Activated CD8-positive, alpha-beta T cell treated with anti-CD3 and anti-CD28 coated beads, Interleukin-2, amount 10 ng/mL, durations not matched to agents 7 days and 5 days (primary cell): ENCODE data around the gene PLEKHA6. TPM values are rescaled to one million over a fixed set of nuclear protein-coding genes. Genes with fewer than 3 reads are reported as not detected.

Source experiments
- ATAC-seq: fragments of 150-1000 bp; cut with Tn5 transposase; one replicate; pipeline ENCODE4 v1.10.0; 2021; ENCODE audit warnings: moderate library complexity
- CTCF ChIA-PET: fragments of 350-600 bp; sonication (Branson Sonifier 250); formaldehyde crosslinking; loops from one replicate; lab custom pipeline; 2021; ENCODE audit warnings: antibody characterized with exemption; lab: Charles Lee
- POLR2A ChIA-PET: fragments of 350-600 bp; sonication (Branson Sonifier 250); formaldehyde crosslinking; loops from one replicate; lab custom pipeline; 2021; ENCODE audit warnings: antibody characterized with exemption; lab: Charles Lee
- DNase-seq: peaks from one replicate; pipeline ENCODE4 v3.0.0-alpha.2; 2020
- H3K27ac Mint-ChIP-seq: one replicate; pipeline ENCODE4 v1.8.0; 2021; ENCODE audit warnings: mild to moderate bottlenecking, mixed read lengths
- H3K27me3 Mint-ChIP-seq: one replicate; pipeline ENCODE4 v1.8.0; 2021; ENCODE audit warnings: low read depth, mixed read lengths
- H3K36me3 Mint-ChIP-seq: one replicate; pipeline ENCODE4 v1.8.0; 2021; ENCODE audit warnings: low read depth, mixed read lengths
- H3K4me1 Mint-ChIP-seq: one replicate; pipeline ENCODE4 v1.8.0; 2021; ENCODE audit warnings: low read depth, mixed read lengths
- H3K4me3 Mint-ChIP-seq: one replicate; pipeline ENCODE4 v1.8.0; 2021; ENCODE audit warnings: mild to moderate bottlenecking, mixed read lengths
- H3K9me3 Mint-ChIP-seq: one replicate; pipeline ENCODE4 v1.8.0; 2022; ENCODE audit warnings: mixed read lengths; ENCODE audit not compliant: insufficient read depth
- total RNA-seq, 2 experiments: library from RNA; stranded (reverse); gene quantifications; one replicate each; pipeline ENCODE4 v1.2.3, GENCODE V29; 2021

Gene PLEKHA6
- total RNA-seq, 2 experiments from 2014 or later, result 0.26 to 0.29 TPM

DNA sequence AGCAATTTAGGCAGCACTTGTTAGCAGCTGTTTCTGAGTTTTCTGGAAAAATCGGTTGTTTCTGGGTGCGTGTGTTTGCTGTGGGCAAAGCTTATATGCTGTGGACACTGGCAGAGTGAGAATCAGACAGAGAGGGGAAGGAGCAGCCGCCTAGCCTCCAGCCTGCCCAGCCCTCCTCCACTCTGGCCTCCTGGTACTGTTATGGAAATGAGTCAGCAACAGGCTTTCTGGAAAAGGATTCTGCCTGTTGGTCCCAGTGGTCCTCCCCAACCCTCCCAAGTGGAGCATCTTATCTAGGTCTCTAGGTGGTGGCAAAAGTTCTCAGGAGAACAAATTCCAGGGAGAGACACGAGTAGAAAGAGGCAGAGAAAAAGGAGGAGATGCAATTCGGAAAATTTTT, 103.8 kb downstream of the PLEKHA6 start:
- H3K9me3 Mint-ChIP-seq, result no peaks in the 10 kb centered on the region

DNA sequence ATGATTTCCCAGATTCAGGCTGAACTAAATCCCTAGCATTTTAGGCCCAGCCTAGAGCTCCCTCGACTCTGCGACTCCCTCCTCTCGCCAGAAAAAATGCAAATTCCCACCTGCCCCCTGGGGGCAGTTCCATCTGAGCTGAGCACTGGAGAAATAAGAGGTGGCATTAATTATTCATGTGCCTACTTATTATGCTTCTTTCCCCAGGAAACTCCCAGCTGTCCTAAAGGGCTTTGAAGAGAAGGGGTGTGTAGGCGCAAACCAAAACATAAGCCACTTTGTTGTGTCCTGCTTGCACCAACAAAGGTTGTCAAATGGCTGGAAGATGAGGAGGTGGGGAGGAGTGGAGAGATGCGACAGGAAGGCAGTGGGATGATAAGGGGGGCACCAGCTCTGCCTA, 104.5 kb downstream of the PLEKHA6 start:
- Mint-ChIP-seq H3K27me3 (no peaks in the 10 kb centered on the region), H3K36me3 (no peaks in the 10 kb centered on the region), H3K4me1 (no peaks in the 10 kb centered on the region), H3K9me3 (no peaks in the 10 kb centered on the region), H3K4me3 (no peak overlapping the region), H3K27ac (no peak overlapping the region)
- ChIA-PET POLR2A (no interaction called here), CTCF (interaction anchor here (2.5 kb wide), 1 partner anchor 108 kb away, joined by 18 read pairs; no protein-coding TSS in a partner anchor)
- ATAC-seq (no peak), DNase-seq (no peak)

More for the DNA sequence above, 103.8 kb downstream of the PLEKHA6 start:
- H3K27ac Mint-ChIP-seq, result no peak overlapping the region
- ChIA-PET POLR2A (no interaction called here), CTCF (interaction anchor here (2.5 to 3.1 kb wide), 2 partner anchors 106 to 108 kb away, joined by 18 to 63 read pairs; partner anchors contain the start of gene PLEKHA6)
- no peaks in the 10 kb centered on the region for H3K4me1 Mint-ChIP-seq
- no peaks in the 10 kb centered on the region for H3K27me3 Mint-ChIP-seq
- H3K4me3 Mint-ChIP-seq, result no peak overlapping the region
- DNase-seq (no peak), ATAC-seq (no peak)
- H3K36me3 Mint-ChIP-seq, result no peaks in the 10 kb centered on the region

DNA sequence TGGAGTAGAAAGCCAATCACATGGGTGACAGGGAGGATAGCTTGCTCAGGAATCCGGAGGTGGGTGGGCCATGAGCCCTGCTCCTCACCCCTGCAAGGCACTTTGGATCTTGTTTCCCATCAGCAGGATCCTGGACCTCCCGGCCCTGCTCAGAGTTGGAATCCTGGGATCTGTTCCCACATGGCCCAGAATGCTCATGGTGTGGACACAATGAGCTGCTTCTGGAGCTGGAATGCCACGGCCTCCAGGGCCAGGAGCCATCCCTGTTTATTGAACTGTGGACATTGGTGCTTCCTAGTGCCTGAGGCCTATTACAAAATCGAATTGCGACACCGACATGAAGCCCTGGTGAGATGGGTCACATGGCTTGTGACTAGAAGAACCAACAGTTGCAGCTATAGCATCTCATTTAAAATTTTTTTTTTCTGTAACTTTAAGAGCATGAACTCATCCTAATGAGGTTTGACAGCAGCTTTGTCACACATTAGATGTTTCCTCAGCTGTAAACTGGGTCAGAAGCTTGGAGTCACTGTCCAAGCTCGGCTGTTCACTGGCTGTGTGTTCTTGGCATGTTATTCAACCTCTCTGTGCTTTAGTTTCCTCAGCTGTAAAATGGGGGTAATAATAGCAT, 105.6 kb downstream of the PLEKHA6 start:
- DNase-seq (no peak), ATAC-seq (no peak)
- ChIA-PET POLR2A (interaction anchor here (0.9 kb wide), 1 partner anchor 89 kb away, joined by 3 read pairs; no protein-coding TSS in a partner anchor), CTCF (interaction anchor here (0.7 to 2.5 kb wide), 2 partner anchors 109 to 145 kb away, joined by 3 to 18 read pairs; no protein-coding TSS in a partner anchor)
- Mint-ChIP-seq H3K4me3 (no peak overlapping the region), H3K27ac (no peak overlapping the region), H3K36me3 (no peaks in the 10 kb centered on the region), H3K9me3 (no peaks in the 10 kb centered on the region), H3K27me3 (no peaks in the 10 kb centered on the region), H3K4me1 (no peaks in the 10 kb centered on the region)

DNA sequence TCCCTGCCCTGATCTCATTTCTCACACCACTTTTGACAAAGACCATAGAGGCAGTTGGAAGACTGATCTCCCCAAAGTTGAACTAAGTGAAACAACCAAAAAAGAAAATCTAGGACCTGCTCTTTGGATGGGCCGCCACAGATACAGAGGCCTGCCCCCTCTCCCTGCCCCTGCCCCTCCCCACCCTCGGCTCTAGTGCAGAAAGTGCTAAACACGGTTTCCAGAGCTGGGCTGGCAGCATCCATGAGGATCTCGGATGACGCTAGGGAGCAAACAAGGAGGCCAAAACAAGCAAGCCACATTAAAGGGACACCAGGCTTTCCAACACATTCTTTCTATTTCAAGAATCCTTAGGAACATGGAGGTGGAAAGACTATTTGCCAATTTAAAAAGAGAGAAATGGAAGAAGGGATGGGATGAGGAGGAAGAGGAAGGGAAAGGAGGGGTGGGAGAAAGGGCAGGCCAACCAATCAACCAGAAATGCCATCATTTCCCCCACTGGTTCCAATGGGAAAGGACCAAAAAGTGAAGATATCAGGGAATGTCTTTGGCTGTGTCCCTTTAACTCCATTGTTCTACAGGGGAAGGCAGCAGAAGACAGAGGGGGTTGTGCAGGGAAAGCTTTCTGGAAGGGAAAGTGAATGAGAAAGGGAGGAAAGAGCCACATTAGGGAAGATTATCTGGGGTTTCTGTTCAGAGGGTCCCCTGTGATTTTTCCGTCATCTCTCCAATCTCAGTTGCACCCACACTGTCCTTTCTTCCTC, 107.6 kb downstream of the PLEKHA6 start:
- POLR2A ChIA-PET, result no interaction called here
- Mint-ChIP-seq H3K27me3 (no peaks in the 10 kb centered on the region), H3K4me1 (no peaks in the 10 kb centered on the region), H3K9me3 (no peaks in the 10 kb centered on the region), H3K4me3 (no peak overlapping the region), H3K36me3 (no peaks in the 10 kb centered on the region), H3K27ac (no peak overlapping the region)
- ATAC-seq, result no peak
- CTCF ChIA-PET, result interaction anchor here (1.1 kb wide), 1 partner anchor 147 kb away, joined by 3 read pairs; no protein-coding TSS in a partner anchor
- DNase-seq, result no peak

DNA sequence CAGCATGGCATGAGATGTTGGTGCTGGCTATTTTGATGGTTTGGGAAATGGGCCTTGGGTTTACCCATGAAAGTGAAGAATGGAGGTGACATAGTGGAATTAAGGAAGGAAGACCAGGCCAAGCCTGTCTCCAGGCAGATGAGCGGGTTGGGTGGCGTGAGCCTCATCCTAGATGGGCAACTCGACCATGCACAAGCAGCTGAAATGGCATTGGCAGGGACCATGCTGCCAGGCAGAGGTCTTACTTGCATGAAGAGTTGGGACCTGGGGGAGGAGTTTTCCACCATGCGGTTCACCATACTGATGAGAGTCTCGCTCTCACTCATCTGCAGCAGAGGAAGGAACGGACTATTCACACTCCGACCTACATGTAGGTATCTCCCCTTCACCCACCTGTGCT, 108.4 kb downstream of the PLEKHA6 start:
- ATAC-seq, result no peak
- no peaks in the 10 kb centered on the region for H3K4me1 Mint-ChIP-seq
- no peak overlapping the region for H3K4me3 Mint-ChIP-seq
- H3K36me3 Mint-ChIP-seq, result no peaks in the 10 kb centered on the region
- no peaks in the 10 kb centered on the region for H3K9me3 Mint-ChIP-seq
- DNase-seq, result no peak
- ChIA-PET POLR2A (no interaction called here), CTCF (no interaction called here)
- no peak overlapping the region for H3K27ac Mint-ChIP-seq
- H3K27me3 Mint-ChIP-seq, result no peaks in the 10 kb centered on the region

DNA sequence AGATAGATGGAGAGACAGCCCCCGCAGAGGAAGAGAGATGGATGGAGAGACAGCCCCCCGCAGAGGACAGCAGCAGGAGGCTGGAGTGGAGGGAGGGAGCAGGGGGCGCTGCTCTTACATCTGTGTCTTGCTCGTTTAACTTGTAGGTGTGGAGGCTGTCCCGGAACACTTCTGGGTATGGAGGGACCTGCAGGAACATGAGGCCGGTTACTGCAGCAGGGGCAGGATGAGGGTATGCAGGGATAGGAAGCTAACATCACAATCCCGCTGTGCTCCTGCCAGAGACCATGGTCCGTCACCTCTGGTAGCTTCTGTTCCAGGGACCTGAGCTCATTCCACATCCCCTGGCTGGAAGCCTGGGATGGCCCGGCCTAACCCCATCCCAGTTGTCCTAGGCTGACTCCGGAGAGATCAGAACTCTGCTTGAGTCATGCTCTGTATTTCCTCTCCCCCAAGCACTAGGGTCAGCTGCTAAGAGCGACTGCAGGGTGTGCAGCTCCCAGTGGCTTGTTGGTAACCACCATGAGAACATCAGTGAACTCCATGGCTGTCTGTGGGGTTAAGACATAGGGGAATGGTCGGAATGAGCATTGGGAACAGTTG, 109.2 kb downstream of the PLEKHA6 start:
- CTCF ChIA-PET, result no interaction called here
- H3K27ac Mint-ChIP-seq, result no peak overlapping the region
- no peaks in the 10 kb centered on the region for H3K9me3 Mint-ChIP-seq
- H3K27me3 Mint-ChIP-seq, result no peaks in the 10 kb centered on the region
- DNase-seq (no peak), ATAC-seq (no peak)
- POLR2A ChIA-PET, result no interaction called here
- H3K4me1 Mint-ChIP-seq, result no peaks in the 10 kb centered on the region
- H3K36me3 Mint-ChIP-seq, result no peaks in the 10 kb centered on the region
- no peak overlapping the region for H3K4me3 Mint-ChIP-seq

DNA sequence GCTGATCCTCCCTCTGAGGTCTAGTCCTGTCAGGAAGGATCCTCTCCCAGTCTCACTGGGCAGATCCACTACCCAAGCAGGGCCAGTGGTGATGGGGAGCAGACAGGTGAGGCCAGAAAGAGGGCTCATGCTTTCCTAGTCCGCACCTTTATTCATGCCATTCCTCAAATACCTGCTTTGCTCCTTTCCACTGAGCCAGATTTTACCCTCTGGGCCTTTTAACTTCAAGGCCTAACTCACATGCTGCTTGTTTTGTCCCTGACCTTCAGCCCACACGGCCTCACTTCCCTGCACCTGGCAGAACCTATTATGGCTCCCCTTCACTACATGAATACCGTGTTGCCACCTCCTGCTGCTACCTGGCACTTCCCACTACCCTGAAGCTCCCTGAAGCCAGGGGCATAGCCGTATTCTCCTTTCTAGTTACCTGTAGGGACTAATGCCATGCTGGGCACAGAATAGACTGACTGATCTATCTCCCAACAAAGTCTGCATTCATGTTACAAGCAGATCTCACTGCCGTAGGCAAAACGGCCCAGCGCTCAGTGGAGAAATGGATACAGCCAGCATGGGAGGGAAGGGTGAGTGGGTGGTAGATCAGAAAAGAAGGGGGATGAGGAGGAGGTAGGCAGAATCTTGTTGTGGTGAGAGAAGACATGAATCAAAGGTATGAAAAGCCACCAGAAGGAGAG, 109.8 kb downstream of the PLEKHA6 start:
- ChIA-PET POLR2A (no interaction called here), CTCF (no interaction called here)
- H3K27ac Mint-ChIP-seq, result no peak overlapping the region
- no peaks in the 10 kb centered on the region for H3K9me3 Mint-ChIP-seq
- no peaks in the 10 kb centered on the region for H3K4me1 Mint-ChIP-seq
- no peak for ATAC-seq
- no peak overlapping the region for H3K4me3 Mint-ChIP-seq
- no peak for DNase-seq
- H3K27me3 Mint-ChIP-seq, result no peaks in the 10 kb centered on the region
- no peaks in the 10 kb centered on the region for H3K36me3 Mint-ChIP-seq

DNA sequence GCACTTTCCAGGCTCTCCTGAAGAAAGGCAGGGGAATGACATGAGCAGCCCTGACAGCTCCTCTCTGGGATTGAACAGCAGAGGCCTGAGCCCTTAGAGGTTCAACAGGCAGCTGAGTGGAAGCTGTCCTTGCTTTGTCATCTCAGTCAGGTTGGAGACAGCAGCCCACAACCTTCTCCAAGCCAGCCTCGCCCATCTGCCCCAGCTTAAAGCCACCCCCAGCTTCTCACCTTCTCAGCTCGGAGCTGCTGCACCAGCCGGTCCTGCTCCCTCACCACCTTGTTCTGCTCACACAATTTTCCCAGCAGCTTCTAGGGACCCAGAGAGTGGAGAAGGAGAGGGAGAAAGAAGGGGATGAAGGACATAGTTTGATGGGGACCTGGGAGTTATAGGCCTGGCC, 110.8 kb downstream of the PLEKHA6 start:
- ATAC-seq (no peak), DNase-seq (no peak)
- Mint-ChIP-seq H3K27me3 (no peaks in the 10 kb centered on the region), H3K4me3 (no peak overlapping the region), H3K27ac (no peak overlapping the region), H3K9me3 (no peaks in the 10 kb centered on the region), H3K4me1 (no peaks in the 10 kb centered on the region), H3K36me3 (no peaks in the 10 kb centered on the region)
- ChIA-PET CTCF (interaction anchor here (1.5 kb wide), 1 partner anchor 10 kb away, joined by 7 read pairs; no protein-coding TSS in a partner anchor), POLR2A (interaction anchor here (0.6 kb wide), 1 partner anchor 183 kb away, joined by 3 read pairs; no protein-coding TSS in a partner anchor)

DNA sequence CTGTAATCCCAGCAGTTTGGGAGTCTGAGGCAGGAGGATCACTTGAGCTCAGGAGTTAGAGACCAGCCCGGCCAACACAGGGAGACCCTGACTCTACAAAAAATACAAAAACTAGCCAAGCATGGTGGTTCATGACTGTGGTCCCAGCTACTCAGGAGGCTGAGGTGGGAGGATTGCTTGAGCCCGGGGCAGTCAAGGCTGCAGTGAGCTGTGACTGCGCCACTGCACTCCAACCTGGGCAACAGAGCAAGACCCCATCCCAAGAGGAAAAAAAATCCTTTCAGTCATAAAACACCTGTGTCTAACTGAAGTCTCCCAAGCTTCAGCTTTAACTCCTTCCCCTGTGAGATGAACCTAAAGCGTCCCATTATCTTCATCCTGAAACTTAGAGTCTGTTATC, 112.9 kb downstream of the PLEKHA6 start:
- ATAC-seq, result no peak
- Mint-ChIP-seq H3K4me3 (no peak overlapping the region), H3K9me3 (no peaks in the 10 kb centered on the region), H3K27me3 (no peaks in the 10 kb centered on the region), H3K27ac (no peak overlapping the region), H3K36me3 (no peaks in the 10 kb centered on the region), H3K4me1 (no peaks in the 10 kb centered on the region)
- DNase-seq, result no peak
- ChIA-PET CTCF (interaction anchor here (1.5 kb wide), 1 partner anchor 12 kb away, joined by 3 read pairs; no protein-coding TSS in a partner anchor), POLR2A (no interaction called here)

DNA sequence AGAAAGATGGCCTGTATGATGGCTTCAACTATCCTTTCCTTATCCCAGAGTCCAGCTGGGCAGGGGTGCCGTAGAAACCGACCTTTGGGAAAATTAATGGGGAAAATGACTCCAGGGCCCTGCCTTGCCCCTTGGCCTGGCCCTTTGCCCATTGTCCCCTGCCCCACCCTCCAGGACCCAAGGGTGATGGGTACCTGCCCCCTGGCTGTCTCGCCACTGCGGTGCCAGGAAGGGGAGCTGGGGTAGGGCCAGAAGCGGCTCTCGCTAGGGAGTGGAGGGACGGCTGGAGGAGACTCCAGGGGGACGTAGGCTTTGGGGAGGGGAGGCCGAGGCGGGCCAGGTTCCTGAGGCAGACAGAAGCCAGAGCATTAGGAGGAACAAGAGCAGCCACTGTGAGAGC, 116.8 kb downstream of the PLEKHA6 start:
- ATAC-seq, result no peak
- CTCF ChIA-PET, result no interaction called here
- Mint-ChIP-seq H3K4me3 (no peak overlapping the region), H3K9me3 (no peaks in the 10 kb centered on the region), H3K4me1 (no peaks in the 10 kb centered on the region), H3K36me3 (no peaks in the 10 kb centered on the region), H3K27me3 (no peaks in the 10 kb centered on the region), H3K27ac (no peak overlapping the region)
- no peak for DNase-seq
- POLR2A ChIA-PET, result no interaction called here

DNA sequence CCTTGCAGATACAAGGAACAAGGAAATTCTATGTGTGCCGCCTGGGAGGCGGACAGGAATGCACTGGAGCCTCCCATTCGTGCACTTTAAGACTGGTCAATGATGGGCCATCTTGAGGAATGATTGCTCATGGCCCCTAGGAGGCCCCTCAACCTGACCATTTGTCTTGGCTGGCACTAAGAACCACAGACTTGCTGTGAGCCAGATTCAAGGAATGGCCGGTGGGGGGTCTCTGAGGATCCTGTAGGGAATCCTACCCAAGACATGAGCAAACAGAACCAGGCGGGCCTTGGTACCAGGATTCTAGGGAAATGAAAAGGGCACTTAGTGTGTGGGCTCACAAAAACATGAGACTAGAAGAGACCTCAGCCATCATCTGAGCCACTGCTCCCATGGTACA, 117.8 kb downstream of the PLEKHA6 start:
- Mint-ChIP-seq H3K36me3 (no peaks in the 10 kb centered on the region), H3K4me3 (no peak overlapping the region), H3K4me1 (no peaks in the 10 kb centered on the region), H3K9me3 (no peaks in the 10 kb centered on the region), H3K27me3 (no peaks in the 10 kb centered on the region), H3K27ac (no peak overlapping the region)
- DNase-seq (no peak), ATAC-seq (no peak)
- ChIA-PET CTCF (interaction anchor here (0.7 to 1.1 kb wide), 2 partner anchors 15 to 122 kb away, joined by 3 to 4 read pairs; no protein-coding TSS in a partner anchor), POLR2A (no interaction called here)
